IgD-negative memory B cell (primary cell): ENCODE data around the gene LRP1B. TPM values are rescaled to one million over a fixed set of nuclear protein-coding genes. Genes with fewer than 3 reads are reported as not detected.
A peak's percentile ranks its signal among the peaks of the same experiment; 100 is the strongest.

Source experiments
- H3K27ac Mint-ChIP-seq, 3 donors: one replicate each; pipeline ENCODE4 v1.8.0; 2020 to 2022; ENCODE audit warnings: mild to moderate bottlenecking in 3 of 3, mixed read lengths in 3 of 3, moderate library complexity in 1 of 3
- H3K27me3 Mint-ChIP-seq: one replicate; pipeline ENCODE4 v1.8.0; 2021; ENCODE audit warnings: mixed read lengths
- H3K36me3 Mint-ChIP-seq: one replicate; pipeline ENCODE4 v1.8.0; 2020; ENCODE audit warnings: mild to moderate bottlenecking, mixed read lengths
- H3K4me1 Mint-ChIP-seq, 3 donors: one replicate each; pipeline ENCODE4 v1.8.0; 2020 to 2022; ENCODE audit warnings: mixed read lengths in 3 of 3, mild to moderate bottlenecking in 1 of 3
- H3K4me3 Mint-ChIP-seq, 4 donors: one replicate each; pipeline ENCODE4 v1.8.0; 2020 to 2022; ENCODE audit warnings: mild to moderate bottlenecking in 4 of 4, mixed read lengths in 4 of 4, moderate library complexity in 3 of 4
- H3K9me3 Mint-ChIP-seq, 3 donors: one replicate each; pipeline ENCODE4 v1.8.0; 2020 to 2021; ENCODE audit warnings: mixed read lengths in 3 of 3, mild to moderate bottlenecking in 1 of 3
- polyA plus RNA-seq: library from polyadenylated mRNA; unstranded; fragments of 300-500 nt; fragmentation: Illumina TruSeq; gene quantifications from one replicate; pipeline ENCODE4 v1.2.3, GENCODE V29; 2021

The LRP1B gene
- polyA plus RNA-seq, 1 donor from 2014 or later = not detected

DNA sequence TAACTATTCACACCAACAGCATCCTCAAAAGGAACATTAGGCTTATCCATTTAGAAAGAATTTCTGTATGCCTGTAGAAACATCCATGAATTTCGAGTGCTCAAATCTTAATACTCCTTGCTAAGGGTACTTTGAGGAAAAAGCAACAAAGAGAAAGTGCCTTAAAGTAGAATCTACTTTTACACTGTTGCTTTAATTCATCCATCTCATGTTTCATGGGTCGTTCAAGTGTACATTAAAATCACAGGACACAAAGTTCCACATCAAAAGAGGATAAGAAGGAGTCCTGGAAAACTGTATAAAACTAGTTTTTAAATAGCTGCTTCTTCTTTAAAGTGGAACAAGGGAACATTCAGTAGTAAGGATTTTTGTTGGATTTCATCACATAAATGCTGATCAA is 54.5 kb downstream of the LRP1B start:
- H3K27ac Mint-ChIP-seq = no peak overlapping the region
- H3K27me3 Mint-ChIP-seq = no peaks in the 10 kb centered on the region
- H3K4me1 Mint-ChIP-seq = no peaks in the 10 kb centered on the region
- H3K4me3 Mint-ChIP-seq = no peak overlapping the region
- H3K36me3 Mint-ChIP-seq = no peaks in the 10 kb centered on the region
- peaks cover 0 to 4% (median 0%) of the 10 kb centered on the region in 3 donors for H3K9me3 Mint-ChIP-seq

DNA sequence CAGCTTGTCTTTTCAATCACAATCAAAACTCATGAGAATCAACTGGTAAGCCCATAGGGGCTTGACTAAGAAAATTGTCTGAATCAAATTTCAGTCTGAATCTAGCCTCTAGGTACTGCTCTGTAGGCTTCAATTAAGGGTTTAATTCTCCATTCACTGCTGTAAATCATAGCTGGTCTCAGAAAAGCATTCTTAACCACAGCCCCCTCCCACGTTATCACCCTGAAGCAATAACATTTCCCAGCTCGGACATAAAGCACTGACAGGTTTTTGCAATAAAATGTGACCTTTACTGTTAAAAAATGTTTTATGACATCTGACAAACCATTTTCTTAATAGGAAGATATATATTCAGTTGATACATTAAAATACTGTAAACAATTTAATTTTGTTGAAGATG is 55.0 kb downstream of the LRP1B start:
- Mint-ChIP-seq H3K4me1 (no peaks in the 10 kb centered on the region), H3K27ac (no peak overlapping the region), H3K4me3 (no peak overlapping the region), H3K27me3 (no peaks in the 10 kb centered on the region), H3K36me3 (no peaks in the 10 kb centered on the region), H3K9me3 (peaks cover 0 to 4% (median 0%) of the 10 kb centered on the region in 3 donors)

GRCh38 chr2:142069251-142069888 is 61.4 kb downstream of the LRP1B start:
- H3K27me3 Mint-ChIP-seq = no peaks in the 10 kb centered on the region
- H3K36me3 Mint-ChIP-seq = no peaks in the 10 kb centered on the region
- H3K4me1 Mint-ChIP-seq = no peaks in the 10 kb centered on the region
- no peak overlapping the region for H3K27ac Mint-ChIP-seq
- no peak overlapping the region for H3K4me3 Mint-ChIP-seq
- H3K9me3 Mint-ChIP-seq = peaks cover 0 to 2% (median 0%) of the 10 kb centered on the region in 3 donors

- no peaks in the 10 kb centered on the region for H3K27me3 Mint-ChIP-seq
- peaks cover 0 to 2% (median 0%) of the 10 kb centered on the region in 3 donors for H3K9me3 Mint-ChIP-seq
- H3K4me3 Mint-ChIP-seq = no peak overlapping the region
- H3K4me1 Mint-ChIP-seq = no peaks in the 10 kb centered on the region
- H3K36me3 Mint-ChIP-seq = no peaks in the 10 kb centered on the region
- H3K27ac Mint-ChIP-seq = no peak overlapping the region
These were observed 65.1 kb downstream of the LRP1B start for GRCh38 chr2:142065700-142066099.

DNA sequence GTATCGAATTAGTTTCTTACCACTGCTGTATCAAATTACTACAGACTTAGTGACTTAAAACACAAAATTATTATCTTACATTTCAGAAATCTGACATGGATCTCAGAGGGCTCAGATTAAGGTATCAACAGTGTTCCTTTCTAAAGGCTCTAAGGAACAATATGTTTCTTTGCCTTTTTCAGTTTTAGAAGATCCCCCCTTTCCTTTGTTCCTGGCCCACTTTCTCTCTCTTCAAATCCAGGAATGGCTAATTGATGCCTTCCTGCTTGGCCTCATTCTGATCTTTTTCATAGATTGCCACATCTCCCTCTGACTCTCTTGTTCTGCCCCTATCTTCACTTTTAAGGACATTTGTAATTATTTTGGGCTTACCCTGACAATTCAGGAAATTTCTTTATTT is 65.7 kb downstream of the LRP1B start:
- Mint-ChIP-seq H3K9me3 (peaks cover 0 to 2% (median 0%) of the 10 kb centered on the region in 3 donors), H3K4me1 (no peaks in the 10 kb centered on the region), H3K27me3 (no peaks in the 10 kb centered on the region), H3K27ac (no peak overlapping the region), H3K4me3 (no peak overlapping the region), H3K36me3 (no peaks in the 10 kb centered on the region)

GRCh38 chr2:142061733-142062132 is 69.1 kb downstream of the LRP1B start:
- H3K36me3 Mint-ChIP-seq = no peaks in the 10 kb centered on the region
- H3K27me3 Mint-ChIP-seq = peaks cover 1% of the 10 kb centered on the region
- no peak overlapping the region for H3K27ac Mint-ChIP-seq
- H3K9me3 Mint-ChIP-seq = peaks cover 0 to 2% (median 0%) of the 10 kb centered on the region in 3 donors
- H3K4me3 Mint-ChIP-seq = no peak overlapping the region
- no peaks in the 10 kb centered on the region for H3K4me1 Mint-ChIP-seq

- Mint-ChIP-seq H3K9me3 (peaks cover 2 to 4% (median 4%) of the 10 kb centered on the region in 3 donors), H3K4me1 (no peaks in the 10 kb centered on the region), H3K36me3 (no peaks in the 10 kb centered on the region), H3K27ac (no peak overlapping the region), H3K27me3 (peaks cover 1% of the 10 kb centered on the region), H3K4me3 (no peak overlapping the region)
These were observed 72.7 kb downstream of the LRP1B start for GRCh38 chr2:142058149-142058548.

- peaks cover 1% of the 10 kb centered on the region for H3K27me3 Mint-ChIP-seq
- H3K9me3 Mint-ChIP-seq = peaks cover 2 to 4% (median 4%) of the 10 kb centered on the region in 3 donors
- H3K36me3 Mint-ChIP-seq = no peaks in the 10 kb centered on the region
- H3K27ac Mint-ChIP-seq = no peak overlapping the region
- no peaks in the 10 kb centered on the region for H3K4me1 Mint-ChIP-seq
- no peak overlapping the region for H3K4me3 Mint-ChIP-seq
These were observed 74.0 kb downstream of the LRP1B start for GRCh38 chr2:142056784-142057183.

DNA sequence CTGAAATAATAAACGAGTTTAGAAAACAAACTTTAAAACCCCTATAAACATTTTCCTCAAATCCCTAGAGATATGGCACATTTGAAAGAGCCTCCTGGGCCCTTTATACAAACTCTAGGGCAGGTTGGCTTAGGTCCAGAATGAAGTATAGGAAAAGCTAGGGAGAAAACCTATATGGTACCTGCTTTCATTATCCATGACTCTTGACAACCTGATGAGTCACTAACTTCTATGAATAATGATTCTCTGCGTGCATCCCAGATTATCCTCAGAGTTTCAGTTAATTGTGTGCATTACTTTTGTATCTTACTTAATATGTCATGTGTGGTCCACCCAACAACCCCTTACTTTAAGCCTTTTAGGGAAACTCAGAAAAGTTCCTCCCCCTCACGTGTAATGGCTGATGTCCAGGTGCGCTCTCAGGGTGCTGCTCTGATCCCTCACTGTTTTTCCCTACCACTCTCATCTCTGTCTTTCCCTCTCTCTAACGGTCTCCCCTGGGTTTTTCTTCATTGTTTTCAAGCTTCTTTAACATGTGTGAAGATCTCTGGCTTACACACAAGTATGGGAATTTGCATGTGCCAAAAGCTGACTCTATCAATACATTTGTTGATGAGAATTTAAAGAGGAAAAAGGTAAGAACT is 78.5 kb downstream of the LRP1B start:
- Mint-ChIP-seq H3K36me3 (no peaks in the 10 kb centered on the region), H3K9me3 (peaks cover 0 to 6% (median 4%) of the 10 kb centered on the region in 3 donors), H3K27ac (no peak overlapping the region), H3K4me1 (no peaks in the 10 kb centered on the region), H3K4me3 (no peak overlapping the region), H3K27me3 (no peaks in the 10 kb centered on the region)

- no peak overlapping the region for H3K4me3 Mint-ChIP-seq
- no peaks in the 10 kb centered on the region for H3K4me1 Mint-ChIP-seq
- no peaks in the 10 kb centered on the region for H3K36me3 Mint-ChIP-seq
- H3K27me3 Mint-ChIP-seq = no peaks in the 10 kb centered on the region
- H3K9me3 Mint-ChIP-seq = peaks cover 0 to 2% (median 0%) of the 10 kb centered on the region in 3 donors
- no peak overlapping the region for H3K27ac Mint-ChIP-seq
These were observed 82.2 kb downstream of the LRP1B start for GRCh38 chr2:142048581-142048980.

GRCh38 chr2:142045641-142046040 is 85.2 kb downstream of the LRP1B start:
- Mint-ChIP-seq H3K27ac (no peak overlapping the region), H3K4me3 (no peak overlapping the region), H3K9me3 (no peaks in the 10 kb centered on the region), H3K27me3 (no peaks in the 10 kb centered on the region), H3K4me1 (no peaks in the 10 kb centered on the region), H3K36me3 (no peaks in the 10 kb centered on the region)

GRCh38 chr2:142044197-142044596 is 86.6 kb downstream of the LRP1B start:
- no peaks in the 10 kb centered on the region for H3K9me3 Mint-ChIP-seq
- no peaks in the 10 kb centered on the region for H3K36me3 Mint-ChIP-seq
- no peak overlapping the region for H3K4me3 Mint-ChIP-seq
- H3K27me3 Mint-ChIP-seq = no peaks in the 10 kb centered on the region
- no peak overlapping the region for H3K27ac Mint-ChIP-seq
- no peaks in the 10 kb centered on the region for H3K4me1 Mint-ChIP-seq

- no peaks in the 10 kb centered on the region for H3K36me3 Mint-ChIP-seq
- no peak overlapping the region for H3K4me3 Mint-ChIP-seq
- no peak overlapping the region for H3K27ac Mint-ChIP-seq
- H3K4me1 Mint-ChIP-seq = no peaks in the 10 kb centered on the region
- H3K9me3 Mint-ChIP-seq = no peaks in the 10 kb centered on the region
- H3K27me3 Mint-ChIP-seq = no peaks in the 10 kb centered on the region
These were observed 88.1 kb downstream of the LRP1B start for GRCh38 chr2:142042536-142043199.

DNA sequence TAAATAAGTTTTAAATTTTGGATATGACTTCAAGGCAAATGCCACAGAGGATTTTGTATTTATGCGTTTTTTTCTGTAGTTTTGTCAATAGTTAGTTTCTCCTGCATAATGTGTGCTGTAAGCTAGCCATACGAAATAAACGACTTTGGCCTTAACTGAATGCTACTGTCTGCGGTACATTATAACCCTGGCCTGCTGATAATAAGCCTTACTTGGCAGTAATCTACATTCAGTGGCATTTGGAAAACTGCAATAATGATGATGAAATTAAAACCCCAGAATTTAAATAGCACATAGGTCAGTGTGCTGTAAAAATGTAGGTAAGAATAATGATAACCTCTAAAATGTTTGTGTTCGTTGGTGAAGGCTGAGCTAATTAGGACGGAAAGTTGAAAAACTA is 88.8 kb downstream of the LRP1B start:
- Mint-ChIP-seq H3K27me3 (no peaks in the 10 kb centered on the region), H3K36me3 (no peaks in the 10 kb centered on the region), H3K27ac (no peak overlapping the region), H3K4me3 (no peak overlapping the region), H3K4me1 (no peaks in the 10 kb centered on the region), H3K9me3 (no peaks in the 10 kb centered on the region)

- Mint-ChIP-seq H3K4me1 (no peaks in the 10 kb centered on the region), H3K36me3 (no peaks in the 10 kb centered on the region), H3K9me3 (no peaks in the 10 kb centered on the region), H3K4me3 (no peak overlapping the region), H3K27ac (peak overlapping the region in 1 of 3 donors; percentile 40), H3K27me3 (no peaks in the 10 kb centered on the region)
These were observed 89.7 kb downstream of the LRP1B start for GRCh38 chr2:142041105-142041504.

- no peak overlapping the region for H3K27ac Mint-ChIP-seq
- H3K4me3 Mint-ChIP-seq = no peak overlapping the region
- H3K27me3 Mint-ChIP-seq = peaks cover 3% of the 10 kb centered on the region
- peaks cover 2% of the 10 kb centered on the region for H3K36me3 Mint-ChIP-seq
- peaks cover 0 to 2% (median 0%) of the 10 kb centered on the region in 3 donors for H3K9me3 Mint-ChIP-seq
- no peaks in the 10 kb centered on the region for H3K4me1 Mint-ChIP-seq
These were observed 90.3 kb downstream of the LRP1B start for GRCh38 chr2:142040556-142040955.
